ENCODE measurements around the gene MIA.
A peak's percentile ranks its signal among the peaks of the same experiment; 100 is the strongest.
"Not testable (repeated sequence)": the region's sequence is repeated elsewhere in the genome, so short reads cannot be mapped to it uniquely, and the experiment has no call there.

The MIA gene

GRCh38 chr19:40778706-40779284 lies 3.5 kb downstream of the MIA start:
- Histone ChIP-seq H3K4me1 (peaks cover 0 to 22% (median 14%) of the 10 kb centered on the region in 4 donors), H3K36me3 (peaks cover 0 to 13% (median 3%) of the 10 kb centered on the region in 3 donors), H3K4me3 (peak overlapping the region; percentile 58 to 86), H3K27ac (peak overlapping the region; percentile 88 to 95), H3K27me3 (no peaks in the 10 kb centered on the region), H3K9me3 (no peaks in the 10 kb centered on the region)
- TF ChIP-seq CTCF (IDR thresholded peaks at IDR 0.05) = no peak
- intact Hi-C loops (cut with DNase I; ENCODE audit: low total_unique reads) = no loop called here
- DNase-seq = no peak

- TF ChIP-seq CTCF (IDR thresholded peaks at IDR 0.05) = no peak
- Histone ChIP-seq H3K4me3 (no peak overlapping the region), H3K36me3 (peaks cover 0 to 30% (median 6%) of the 10 kb centered on the region in 3 donors), H3K27me3 (no peaks in the 10 kb centered on the region), H3K9me3 (no peaks in the 10 kb centered on the region), H3K27ac (no peak overlapping the region), H3K4me1 (peaks cover 0 to 22% (median 14%) of the 10 kb centered on the region in 4 donors)
- intact Hi-C loops (cut with DNase I; ENCODE audit: low total_unique reads) = no loop called here
- DNase-seq = no peak
These were observed 5.3 kb downstream of the MIA start for GRCh38 chr19:40780582-40780981.

- Histone ChIP-seq H3K4me1 (peaks cover 0 to 22% (median 14%) of the 10 kb centered on the region in 4 donors), H3K36me3 (peaks cover 5 to 34% (median 6%) of the 10 kb centered on the region in 3 donors), H3K27me3 (no peaks in the 10 kb centered on the region), H3K4me3 (no peak overlapping the region), H3K9me3 (no peaks in the 10 kb centered on the region), H3K27ac (no peak overlapping the region)
- no peak for TF ChIP-seq CTCF (IDR thresholded peaks at IDR 0.05)
- no peak for DNase-seq
- intact Hi-C loops (cut with DNase I; ENCODE audit: low total_unique reads) = no loop called here
These were observed 5.8 kb downstream of the MIA start for GRCh38 chr19:40781140-40781539.

- intact Hi-C loops (cut with DNase I; ENCODE audit: low total_unique reads) = no loop called here
These were observed 8.4 kb downstream of the MIA start for GRCh38 chr19:40783711-40784110.

GRCh38 chr19:40784146-40784545 lies 8.8 kb downstream of the MIA start:
- peaks cover 9 to 63% (median 19%) of the 10 kb centered on the region in 3 donors for H3K36me3 ChIP-seq
- H3K9me3 ChIP-seq; intact Hi-C loops (cut with DNase I; ENCODE audit: low total_unique reads); H3K27me3 ChIP-seq; H3K4me3 ChIP-seq; H3K4me1 ChIP-seq; H3K27ac ChIP-seq; DNase-seq: not testable (repeated sequence)

More at GRCh38 chr19:40783711-40784110, 8.4 kb downstream of the MIA start:
- Histone ChIP-seq H3K27me3 (no peaks in the 10 kb centered on the region), H3K36me3 (peaks cover 9 to 58% (median 16%) of the 10 kb centered on the region in 3 donors), H3K9me3 (no peaks in the 10 kb centered on the region), H3K4me3 (no peak overlapping the region), H3K27ac (no peak overlapping the region), H3K4me1 (peaks cover 0 to 10% (median 6%) of the 10 kb centered on the region in 4 donors)
- TF ChIP-seq CTCF (IDR thresholded peaks at IDR 0.05) = no peak
- no peak for DNase-seq

- peaks cover 0 to 11% (median 6%) of the 10 kb centered on the region in 4 donors for H3K4me1 ChIP-seq
- H3K27me3 ChIP-seq = no peaks in the 10 kb centered on the region
- H3K4me3 ChIP-seq = no peak overlapping the region
- DNase-seq = no peak
- peaks cover 9 to 72% (median 26%) of the 10 kb centered on the region in 3 donors for H3K36me3 ChIP-seq
- peak overlapping the region in 1 of 2 donors; percentile 34 for H3K27ac ChIP-seq
- no peak for TF ChIP-seq CTCF (IDR thresholded peaks at IDR 0.05)
- intact Hi-C loops (cut with DNase I; ENCODE audit: low total_unique reads) = no loop called here
- H3K9me3 ChIP-seq = no peaks in the 10 kb centered on the region
These were observed 10.2 kb downstream of the MIA start for GRCh38 chr19:40785526-40785925.
